Measurements from ENCODE around the gene LRRC8A. TPM values are rescaled to one million over a fixed set of nuclear protein-coding genes. Genes with fewer than 3 reads are reported as not detected.
"Not testable (repeated sequence)": the region's sequence is repeated elsewhere in the genome, so short reads cannot be mapped to it uniquely, and the experiment has no call there.

Gene LRRC8A
- total RNA-seq, 4 donors from 2014 or later, result 38.1 to 95.1 (median 49.9) TPM

GRCh38 chr9:128945798-128946501 is 64.0 kb downstream of the LRRC8A start:
- TF ChIP-seq POLR2A (IDR thresholded peaks at IDR 0.05) (no peak), POLR2AphosphoS5 (IDR thresholded peaks at IDR 0.05) (no peak), EP300 (IDR thresholded peaks at IDR 0.05) (no peak), CTCF (IDR thresholded peaks at IDR 0.05) (no peak)
- WGBS, 2 donors (ENCODE audit: low coverage in 1 of 2), result 94 to 100% methylated on average over 4 to 11 of the region's 19 CpGs
- H3K36me3 ChIP-seq, result peaks cover 0 to 62% of the 10 kb centered on the region in 2 donors
- ATAC-seq, result no peak
- peaks cover 0 to 68% (median 13%) of the 10 kb centered on the region in 3 donors for H3K4me1 ChIP-seq
- no peak overlapping the region for H3K4me3 ChIP-seq
- peak overlapping the region in 2 of 4 donors; percentile 95 to 97 for H3K27ac ChIP-seq
- no peaks in the 10 kb centered on the region for H3K9me3 ChIP-seq
- no peaks in the 10 kb centered on the region for H3K27me3 ChIP-seq

GRCh38 chr9:128946571-128947276 is 64.8 kb downstream of the LRRC8A start:
- WGBS, 2 donors (ENCODE audit: low coverage in 1 of 2), result 15 to 70% methylated on average over 2 to 8 of the region's 30 CpGs
- Histone ChIP-seq H3K4me1 (peaks cover 0 to 60% (median 13%) of the 10 kb centered on the region in 3 donors), H3K4me3 (peak overlapping the region; percentile 85 to 93), H3K27ac (peak overlapping the region; percentile 56 to 99 (median 96)), H3K9me3 (no peaks in the 10 kb centered on the region), H3K27me3 (no peaks in the 10 kb centered on the region), H3K36me3 (peaks cover 0 to 57% of the 10 kb centered on the region in 2 donors)
- ATAC-seq, result peak; percentile 45
- TF ChIP-seq POLR2AphosphoS5 (IDR thresholded peaks at IDR 0.05) (no peak), CTCF (IDR thresholded peaks at IDR 0.05) (no peak), POLR2A (IDR thresholded peaks at IDR 0.05) (no peak), EP300 (IDR thresholded peaks at IDR 0.05) (no peak)

- ATAC-seq, result no peak
- peaks cover 0 to 57% of the 10 kb centered on the region in 2 donors for H3K36me3 ChIP-seq
- H3K9me3 ChIP-seq, result no peaks in the 10 kb centered on the region
- H3K4me1 ChIP-seq, result peaks cover 0 to 56% (median 13%) of the 10 kb centered on the region in 3 donors
- H3K4me3 ChIP-seq, result peak overlapping the region; percentile 85 to 93
- 0% methylated on average over 7 of the region's 20 CpGs; no CpG with 5 or more reads in 1 of the 2 donors for WGBS, 2 donors (ENCODE audit: low coverage in 1 of 2)
- peak overlapping the region; percentile 56 to 99 (median 96) for H3K27ac ChIP-seq
- H3K27me3 ChIP-seq, result no peaks in the 10 kb centered on the region
- TF ChIP-seq CTCF (IDR thresholded peaks at IDR 0.05) (no peak), POLR2AphosphoS5 (IDR thresholded peaks at IDR 0.05) (no peak), POLR2A (IDR thresholded peaks at IDR 0.05) (no peak), EP300 (IDR thresholded peaks at IDR 0.05) (no peak)
These were observed 65.3 kb downstream of the LRRC8A start for GRCh38 chr9:128947277-128947526.

GRCh38 chr9:128947527-128948301 is 65.8 kb downstream of the LRRC8A start, which contains the start of the genes DOLK and NUP188:
Gene DOLK, minus strand, starts transcription at chr9:128947603. Its CDS starts 300 bp downstream, at chr9:128947303.
Gene NUP188, plus strand, starts transcription at chr9:128947699. Its CDS starts 21 bp downstream, at chr9:128947720.
- no peaks in the 10 kb centered on the region for H3K9me3 ChIP-seq
- H3K27ac ChIP-seq, result peak within 1 kb of the TSS; percentile 92 to 99 (median 96)
- peaks cover 0 to 53% (median 13%) of the 10 kb centered on the region in 3 donors for H3K4me1 ChIP-seq
- H3K36me3 ChIP-seq, result peaks cover 0 to 57% of the 10 kb centered on the region in 2 donors
- 0% methylated on average over 3 to 11 of the region's 86 CpGs for WGBS, 2 donors (ENCODE audit: low coverage in 1 of 2)
- H3K4me3 ChIP-seq, result peak within 1 kb of the TSS; percentile 85 to 93
- ATAC-seq, result peak; percentile 93
- H3K27me3 ChIP-seq, result no peaks in the 10 kb centered on the region
- TF ChIP-seq POLR2A (IDR thresholded peaks at IDR 0.05) (peak; percentile 87), CTCF (IDR thresholded peaks at IDR 0.05) (no peak), POLR2AphosphoS5 (IDR thresholded peaks at IDR 0.05) (peak; percentile 91), EP300 (IDR thresholded peaks at IDR 0.05) (no peak)

GRCh38 chr9:128961403-128961802 is 79.5 kb downstream of the LRRC8A start:
- WGBS, 2 donors (ENCODE audit: low coverage in 1 of 2), result 91% methylated on average over 9 of the region's 9 CpGs
- not testable (repeated sequence) for H3K27me3 ChIP-seq, ATAC-seq, H3K9me3 ChIP-seq, H3K4me1 ChIP-seq, H3K4me3 ChIP-seq, H3K27ac ChIP-seq
- H3K36me3 ChIP-seq, result peaks cover 0 to 98% of the 10 kb centered on the region in 2 donors
